OCI-LY1 (cell line): Measurements from ENCODE around the gene MSH3.

Experiments
- H2AFZ ChIP-seq: fragments of 200-600 bp; sonication (generic), shearing (Covaris generic); 2 replicates; pipeline ENCODE4 v1.6.0; 2014; ENCODE audit warnings: antibody characterized with exemption, mild to moderate bottlenecking, low read length
- H3F3A ChIP-seq: fragments of 200-600 bp; sonication (generic), shearing (Covaris generic); 2 replicates; pipeline ENCODE4 v1.6.0; 2014; ENCODE audit warnings: mild to moderate bottlenecking, antibody characterized with exemption, low read length, moderate library complexity; ENCODE audit not compliant: insufficient read depth
- H3K27ac ChIP-seq: fragments of 200-600 bp; sonication (generic); 2 replicates; pipeline ENCODE4 v1.5.1; 2014; ENCODE audit warnings: low read length, mixed run types, mild to moderate bottlenecking, low read depth; ENCODE audit not compliant: poor library complexity, severe bottlenecking
- H3K27me3 ChIP-seq: fragments of 200-600 bp; sonication (generic); 2 replicates; pipeline ENCODE4 v1.6.0; 2014; ENCODE audit warnings: antibody characterized with exemption, mild to moderate bottlenecking, low read length, moderate library complexity; ENCODE audit not compliant: insufficient read depth
- H3K36me3 ChIP-seq: fragments of 200-600 bp; sonication (generic); 2 replicates; pipeline ENCODE4 v1.6.1; 2014; ENCODE audit warnings: mild to moderate bottlenecking, antibody characterized with exemption, low read length, moderate library complexity, mixed read lengths; ENCODE audit not compliant: insufficient read depth
- H3K4me1 ChIP-seq: fragments of 200-600 bp; sonication (generic); 2 replicates; pipeline ENCODE4 v1.5.1; 2014; ENCODE audit warnings: mild to moderate bottlenecking, low read length, moderate library complexity; ENCODE audit not compliant: insufficient read depth, severe bottlenecking
- H3K4me2 ChIP-seq: fragments of 200-600 bp; sonication (generic), shearing (Covaris generic); 2 replicates; pipeline ENCODE4 v1.6.1; 2014; ENCODE audit warnings: low read length
- H3K4me3 ChIP-seq: fragments of 200-600 bp; sonication (generic); 2 replicates; pipeline ENCODE4 v1.5.1; 2014; ENCODE audit warnings: low read length, low read depth, mild to moderate bottlenecking, mixed read lengths; ENCODE audit not compliant: poor library complexity, severe bottlenecking
- H3K79me2 ChIP-seq: fragments of 200-600 bp; shearing (Covaris generic); 2 replicates; pipeline ENCODE4 v1.6.1; 2016; ENCODE audit warnings: mixed run types, low read length, mixed read lengths; ENCODE audit not compliant: insufficient read depth
- H3K9ac ChIP-seq: fragments of 200-600 bp; sonication (generic), shearing (Covaris generic); 2 replicates; pipeline ENCODE4 v1.6.1; 2014; ENCODE audit warnings: mild to moderate bottlenecking, low read length, mixed read lengths
- H3K9me2 ChIP-seq: fragments of 200-600 bp; sonication (generic), shearing (Covaris generic); 2 replicates; pipeline ENCODE4 v1.6.1; 2014; ENCODE audit warnings: low read depth, mild to moderate bottlenecking, low read length, mixed read lengths
- H3K9me3 ChIP-seq: fragments of 200-600 bp; shearing (Covaris generic); 2 replicates; pipeline ENCODE4 v1.6.1; 2014; ENCODE audit warnings: low read length, mixed read lengths
- H4K20me1 ChIP-seq: fragments of 200-600 bp; sonication (generic), shearing (Covaris generic); 2 replicates; pipeline ENCODE4 v1.6.0; 2016; ENCODE audit warnings: mild to moderate bottlenecking, low read length; ENCODE audit not compliant: insufficient read depth
- CTCF ChIP-seq: fragments of 200-600 bp; sonication (generic), shearing (Covaris generic); IDR thresholded peaks from 2 replicates; pipeline ENCODE4 v1.5.1; 2017; ENCODE audit warnings: mild to moderate bottlenecking, antibody characterized with exemption, low read length, moderate library complexity, mixed read lengths
- EZH2 ChIP-seq: fragments of 200-600 bp; sonication (generic), shearing (Covaris generic); IDR thresholded peaks from 2 replicates; pipeline ENCODE4 v1.8.0; 2017; ENCODE audit warnings: borderline replicate concordance, mixed run types, mild to moderate bottlenecking, antibody characterized with exemption, low read length, moderate library complexity, mixed read lengths

Gene MSH3

GRCh38 chr5:80884086-80884813 lies 229.8 kb downstream of the MSH3 start:
- H3K36me3 ChIP-seq: no peaks in the 10 kb centered on the region

GRCh38 chr5:80884929-80885328 lies 230.5 kb downstream of the MSH3 start:
- Histone ChIP-seq H3K79me2 (no peaks in the 10 kb centered on the region), H3K9me2 (no peaks in the 10 kb centered on the region), H3K36me3 (no peaks in the 10 kb centered on the region), H3K9ac (no peak overlapping the region), H3K4me3 (no peak overlapping the region), H2AFZ (no peak overlapping the region), H3K27me3 (no peaks in the 10 kb centered on the region), H3K4me2 (no peak overlapping the region), H3K9me3 (no peaks in the 10 kb centered on the region), H3F3A (no peaks in the 10 kb centered on the region), H4K20me1 (no peaks in the 10 kb centered on the region), H3K27ac (no peak overlapping the region), H3K4me1 (no peaks in the 10 kb centered on the region)
- TF ChIP-seq CTCF (no peak), EZH2 (no peak)

More at GRCh38 chr5:80884086-80884813, 229.8 kb downstream of the MSH3 start:
- Histone ChIP-seq H3K4me2 (no peak overlapping the region), H3K4me3 (no peak overlapping the region), H2AFZ (no peak overlapping the region), H3K9ac (no peak overlapping the region), H4K20me1 (no peaks in the 10 kb centered on the region), H3K9me3 (no peaks in the 10 kb centered on the region), H3K27ac (no peak overlapping the region), H3K27me3 (no peaks in the 10 kb centered on the region), H3F3A (no peaks in the 10 kb centered on the region), H3K79me2 (no peaks in the 10 kb centered on the region), H3K4me1 (no peaks in the 10 kb centered on the region), H3K9me2 (no peaks in the 10 kb centered on the region)
- TF ChIP-seq EZH2 (no peak), CTCF (no peak)

- Histone ChIP-seq H3K9me3 (no peaks in the 10 kb centered on the region), H2AFZ (no peak overlapping the region), H3K9ac (no peak overlapping the region), H3K36me3 (peaks cover 1% of the 10 kb centered on the region; the same call in 1 of the 2 replicates), H3K4me2 (no peak overlapping the region), H3K4me3 (no peak overlapping the region), H3F3A (no peaks in the 10 kb centered on the region), H3K79me2 (no peaks in the 10 kb centered on the region), H4K20me1 (no peaks in the 10 kb centered on the region), H3K27me3 (no peaks in the 10 kb centered on the region), H3K27ac (no peak overlapping the region), H3K4me1 (no peaks in the 10 kb centered on the region), H3K9me2 (no peaks in the 10 kb centered on the region)
- TF ChIP-seq EZH2: no peak
- TF ChIP-seq CTCF: no peak
Observed at GRCh38 chr5:80885396-80886000, 231.0 kb downstream of the MSH3 start.
